HUES6 (cell line): ENCODE results near the gene CTNNBL1.

ENCODE experiments used
- H3K27ac ChIP-seq: 2 replicates; pipeline ENCODE4 v1.7.0; 2013; ENCODE audit warnings: low read depth, mild to moderate bottlenecking, low read length, inconsistent platforms
- H3K27me3 ChIP-seq: 2 replicates; pipeline ENCODE4 v1.6.1; 2013; ENCODE audit warnings: low read length; ENCODE audit not compliant: control insufficient read depth, insufficient read depth
- H3K36me3 ChIP-seq: 2 replicates; pipeline ENCODE4 v1.6.1; 2013; ENCODE audit warnings: low read length; ENCODE audit not compliant: control insufficient read depth, insufficient read depth
- H3K4me1 ChIP-seq: 2 replicates; pipeline ENCODE4 v1.6.1; 2013; ENCODE audit warnings: low read length; ENCODE audit not compliant: control insufficient read depth, insufficient read depth
- H3K4me3 ChIP-seq: 2 replicates; pipeline ENCODE4 v1.5.1; 2013; ENCODE audit warnings: low read depth, low read length
- H3K9ac ChIP-seq: one replicate; pipeline ENCODE4 v1.6.1; 2013; ENCODE audit warnings: mild to moderate bottlenecking, low read length
- H3K9me3 ChIP-seq: 2 replicates; pipeline ENCODE4 v1.6.1; 2013; ENCODE audit warnings: low read depth, low read length; ENCODE audit not compliant: control insufficient read depth, insufficient read depth

Gene CTNNBL1

GRCh38 chr20:37804584-37805566 is 111.0 kb downstream of the CTNNBL1 start:
- no peak overlapping the region for H3K9ac ChIP-seq
- H3K36me3 ChIP-seq, result peaks cover 30% of the 10 kb centered on the region; the same call in 1 of the 2 replicates
- H3K27ac ChIP-seq, result peak overlapping the region; percentile 23; the same call in 1 of the 2 replicates
- no peaks in the 10 kb centered on the region for H3K9me3 ChIP-seq
- no peak overlapping the region for H3K4me3 ChIP-seq
- H3K27me3 ChIP-seq, result no peaks in the 10 kb centered on the region
- peaks cover 5% of the 10 kb centered on the region for H3K4me1 ChIP-seq

- H3K27ac ChIP-seq, result no peak overlapping the region
- H3K36me3 ChIP-seq, result peaks cover 30% of the 10 kb centered on the region; the same call in 1 of the 2 replicates
- no peaks in the 10 kb centered on the region for H3K9me3 ChIP-seq
- H3K9ac ChIP-seq, result no peak overlapping the region
- H3K4me1 ChIP-seq, result peaks cover 5% of the 10 kb centered on the region
- no peak overlapping the region for H3K4me3 ChIP-seq
- H3K27me3 ChIP-seq, result no peaks in the 10 kb centered on the region
Observed at GRCh38 chr20:37807471-37808232, 113.8 kb downstream of the CTNNBL1 start.

- Histone ChIP-seq H3K4me3 (no peak overlapping the region), H3K9me3 (no peaks in the 10 kb centered on the region), H3K27ac (no peak overlapping the region), H3K27me3 (no peaks in the 10 kb centered on the region), H3K36me3 (peaks cover 26% of the 10 kb centered on the region; the same call in 1 of the 2 replicates), H3K4me1 (peaks cover 5% of the 10 kb centered on the region), H3K9ac (no peak overlapping the region)
Observed at GRCh38 chr20:37808233-37809070, 114.6 kb downstream of the CTNNBL1 start.

GRCh38 chr20:37810027-37810426 is 116.2 kb downstream of the CTNNBL1 start:
- no peak overlapping the region for H3K9ac ChIP-seq
- H3K4me3 ChIP-seq, result no peak overlapping the region
- H3K27me3 ChIP-seq, result no peaks in the 10 kb centered on the region
- H3K27ac ChIP-seq, result no peak overlapping the region
- H3K9me3 ChIP-seq, result no peaks in the 10 kb centered on the region
- peaks cover 18% of the 10 kb centered on the region; the same call in 1 of the 2 replicates for H3K36me3 ChIP-seq
- peaks cover 5% of the 10 kb centered on the region for H3K4me1 ChIP-seq

- no peaks in the 10 kb centered on the region for H3K9me3 ChIP-seq
- H3K27ac ChIP-seq, result peak overlapping the region; percentile 64; the same call in 1 of the 2 replicates
- H3K36me3 ChIP-seq, result no peaks in the 10 kb centered on the region
Observed at GRCh38 chr20:37816003-37816402, 122.2 kb downstream of the CTNNBL1 start.

GRCh38 chr20:37816726-37817125 is 122.9 kb downstream of the CTNNBL1 start:
- Histone ChIP-seq H3K36me3 (no peaks in the 10 kb centered on the region), H3K9ac (no peak overlapping the region), H3K27me3 (no peaks in the 10 kb centered on the region), H3K9me3 (no peaks in the 10 kb centered on the region), H3K4me1 (peaks cover 13% of the 10 kb centered on the region), H3K4me3 (no peak overlapping the region), H3K27ac (no peak overlapping the region)

More at GRCh38 chr20:37816003-37816402, 122.2 kb downstream of the CTNNBL1 start:
- 0 out of 2 replicates have a peak overlapping the region, but pooled peaks have one; percentile 1 for H3K4me3 ChIP-seq
- H3K27me3 ChIP-seq, result no peaks in the 10 kb centered on the region
- H3K9ac ChIP-seq, result no peak overlapping the region
- peaks cover 11% of the 10 kb centered on the region for H3K4me1 ChIP-seq

GRCh38 chr20:37821696-37822095 is 127.9 kb downstream of the CTNNBL1 start:
- Histone ChIP-seq H3K4me3 (no peak overlapping the region), H3K4me1 (peaks cover 27% of the 10 kb centered on the region), H3K36me3 (no peaks in the 10 kb centered on the region), H3K27ac (no peak overlapping the region), H3K27me3 (no peaks in the 10 kb centered on the region), H3K9ac (no peak overlapping the region), H3K9me3 (no peaks in the 10 kb centered on the region)

GRCh38 chr20:37822141-37822601 is 128.3 kb downstream of the CTNNBL1 start:
- Histone ChIP-seq H3K9me3 (no peaks in the 10 kb centered on the region), H3K27ac (no peak overlapping the region), H3K36me3 (no peaks in the 10 kb centered on the region), H3K9ac (no peak overlapping the region), H3K4me1 (peaks cover 27% of the 10 kb centered on the region), H3K27me3 (no peaks in the 10 kb centered on the region), H3K4me3 (no peak overlapping the region)

- no peak overlapping the region for H3K27ac ChIP-seq
- no peak overlapping the region for H3K4me3 ChIP-seq
Observed at GRCh38 chr20:37823296-37823980, 129.6 kb downstream of the CTNNBL1 start.

GRCh38 chr20:37827605-37828004 is 133.8 kb downstream of the CTNNBL1 start:
- H3K27me3 ChIP-seq, result no peaks in the 10 kb centered on the region
- no peaks in the 10 kb centered on the region for H3K9me3 ChIP-seq
- H3K27ac ChIP-seq, result no peak overlapping the region

More at GRCh38 chr20:37823296-37823980, 129.6 kb downstream of the CTNNBL1 start:
- no peaks in the 10 kb centered on the region for H3K36me3 ChIP-seq
- no peaks in the 10 kb centered on the region for H3K9me3 ChIP-seq
- peaks cover 27% of the 10 kb centered on the region for H3K4me1 ChIP-seq
- H3K9ac ChIP-seq, result peak overlapping the region; percentile 12
- H3K27me3 ChIP-seq, result no peaks in the 10 kb centered on the region

More at GRCh38 chr20:37827605-37828004, 133.8 kb downstream of the CTNNBL1 start:
- H3K9ac ChIP-seq, result no peak overlapping the region
- H3K4me3 ChIP-seq, result no peak overlapping the region
- H3K36me3 ChIP-seq, result no peaks in the 10 kb centered on the region
- H3K4me1 ChIP-seq, result peaks cover 16% of the 10 kb centered on the region
